H9 (cell line): ENCODE measurements around the gene DPF3. TPM values are rescaled to one million over a fixed set of nuclear protein-coding genes. Genes with fewer than 3 reads are reported as not detected.

Experiments used
- DNase-seq: peaks from one replicate; pipeline ENCODE4 v3.0.0-alpha.2; 2017
- H2AFZ ChIP-seq: one replicate; pipeline ENCODE4 v1.6.1; 2013; ENCODE audit warnings: mild to moderate bottlenecking, low read length, control low read depth, moderate library complexity
- H2AK5ac ChIP-seq: 2 replicates; pipeline ENCODE4 v1.6.1; 2013; ENCODE audit warnings: low read length, control low read depth, mixed read lengths; ENCODE audit not compliant: insufficient read length
- H2BK120ac ChIP-seq: one replicate; pipeline ENCODE4 v1.6.1; 2013; ENCODE audit warnings: low read depth, mild to moderate bottlenecking, low read length, control low read depth, inconsistent platforms; ENCODE audit not compliant: poor library complexity, severe bottlenecking
- H2BK12ac ChIP-seq: 2 replicates; pipeline ENCODE4 v1.6.1; 2013; ENCODE audit warnings: low read length, control low read depth, mixed read lengths, low read depth; ENCODE audit not compliant: insufficient read length
- H2BK15ac ChIP-seq: 2 replicates; pipeline ENCODE4 v1.6.1; 2013; ENCODE audit warnings: low read depth, low read length, control low read depth
- H2BK20ac ChIP-seq: one replicate; pipeline ENCODE4 v1.6.1; 2013; ENCODE audit warnings: low read depth, mild to moderate bottlenecking, low read length, control low read depth, inconsistent platforms; ENCODE audit not compliant: poor library complexity, severe bottlenecking
- H2BK5ac ChIP-seq: 2 replicates; pipeline ENCODE4 v1.6.1; 2013; ENCODE audit warnings: low read length, control low read depth, mixed read lengths; ENCODE audit not compliant: insufficient read length
- H3K14ac ChIP-seq: 2 replicates; pipeline ENCODE4 v1.6.1; 2013; ENCODE audit warnings: low read length, control low read depth; ENCODE audit not compliant: insufficient read depth
- H3K18ac ChIP-seq: 2 replicates; pipeline ENCODE4 v1.6.1; 2013; ENCODE audit warnings: low read depth, mild to moderate bottlenecking, mixed read lengths, low read length, control low read depth; ENCODE audit not compliant: insufficient read length
- H3K23ac ChIP-seq: 2 replicates; pipeline ENCODE4 v1.6.1; 2013; ENCODE audit warnings: low read length, control low read depth, mixed read lengths, low read depth; ENCODE audit not compliant: insufficient read length
- H3K23me2 ChIP-seq: 2 replicates; pipeline ENCODE4 v1.6.1; 2013; ENCODE audit warnings: low read depth, mild to moderate bottlenecking, mixed read lengths, low read length, control low read depth; ENCODE audit not compliant: insufficient read length, poor library complexity, severe bottlenecking
- H3K27ac ChIP-seq: 2 replicates; pipeline ENCODE4 v1.5.1; 2013; ENCODE audit warnings: low read length, control low read depth, mixed read lengths, low read depth; ENCODE audit not compliant: insufficient read length
- H3K27me3 ChIP-seq: 2 replicates; pipeline ENCODE4 v1.6.1; 2013; ENCODE audit warnings: low read length, control low read depth, inconsistent platforms; ENCODE audit not compliant: insufficient read depth
- H3K4ac ChIP-seq: 2 replicates; pipeline ENCODE4 v1.6.1; 2013; ENCODE audit warnings: low read depth, mild to moderate bottlenecking, control low read depth, inconsistent platforms, low read length, moderate library complexity
- H3K4me1 ChIP-seq: 2 replicates; pipeline ENCODE4 v1.6.1; 2013; ENCODE audit warnings: low read length, control low read depth, inconsistent platforms; ENCODE audit not compliant: insufficient read depth
- H3K4me2 ChIP-seq: 2 replicates; pipeline ENCODE4 v1.6.1; 2013; ENCODE audit warnings: low read length, control low read depth, mixed read lengths; ENCODE audit not compliant: insufficient read length, insufficient read depth
- H3K56ac ChIP-seq: 2 replicates; pipeline ENCODE4 v1.6.1; 2013; ENCODE audit warnings: low read depth, mild to moderate bottlenecking, mixed read lengths, low read length, control low read depth; ENCODE audit not compliant: insufficient read length
- H3K79me1 ChIP-seq: 2 replicates; pipeline ENCODE4 v1.6.1; 2013; ENCODE audit warnings: low read depth, mild to moderate bottlenecking, moderate library complexity, low read length, control low read depth, inconsistent platforms; ENCODE audit not compliant: insufficient read depth, poor library complexity, severe bottlenecking
- H3K79me2 ChIP-seq: 2 replicates; pipeline ENCODE4 v1.6.1; 2013; ENCODE audit warnings: low read length, control low read depth, inconsistent platforms; ENCODE audit not compliant: insufficient read depth
- H3K9ac ChIP-seq: 2 replicates; pipeline ENCODE4 v1.6.1; 2013; ENCODE audit warnings: low read length, control low read depth, mixed read lengths; ENCODE audit not compliant: insufficient read length; ENCODE audit errors: extremely low read depth
- H3K9me3 ChIP-seq: one replicate; pipeline ENCODE4 v1.6.1; 2013; ENCODE audit warnings: low read depth, low read length, inconsistent platforms; ENCODE audit not compliant: control insufficient read depth
- H3T11ph ChIP-seq: one replicate; pipeline ENCODE4 v1.6.1; 2013; ENCODE audit warnings: mild to moderate bottlenecking, low read length, control low read depth, inconsistent platforms
- H4K20me1 ChIP-seq: one replicate; pipeline ENCODE4 v1.6.1; 2013; ENCODE audit not compliant: control insufficient read depth, insufficient read length, insufficient read depth
- H4K5ac ChIP-seq: 2 replicates; pipeline ENCODE4 v1.6.1; 2013; ENCODE audit warnings: low read depth, mild to moderate bottlenecking, mixed read lengths, low read length, control low read depth; ENCODE audit not compliant: insufficient read length
- H4K8ac ChIP-seq: replicated peaks from 2 replicates; pipeline ENCODE4 v1.6.1; 2013; ENCODE audit warnings: low read length, control low read depth, mixed read lengths, low read depth; ENCODE audit not compliant: insufficient read length
- H4K91ac ChIP-seq: 2 replicates; pipeline ENCODE4 v1.6.1; 2013; ENCODE audit warnings: low read depth, mild to moderate bottlenecking, moderate library complexity, mixed read lengths, low read length, control low read depth; ENCODE audit not compliant: insufficient read length
- H3K27ac Mint-ChIP-seq, 3 experiments: 2 replicates in 2 of 3; 3 replicates in 1 of 3; pipeline ENCODE4 v1.8.0; 2020 to 2021; ENCODE audit warnings: mixed read lengths in 3 of 3, mild to moderate bottlenecking in 1 of 3, moderate library complexity in 1 of 3
- H3K27me3 Mint-ChIP-seq: 2 replicates; pipeline ENCODE4 v1.8.0; 2021; ENCODE audit warnings: low read depth, mild to moderate bottlenecking, moderate library complexity, mixed read lengths
- H3K36me3 Mint-ChIP-seq, 3 experiments: 2 replicates in 2 of 3; 3 replicates in 1 of 3; pipeline ENCODE4 v1.8.0; 2020 to 2021; ENCODE audit warnings: low read depth in 3 of 3, mixed read lengths in 3 of 3; ENCODE audit not compliant: insufficient read depth in 1 of 3
- H3K4me1 Mint-ChIP-seq, 2 experiments: 2 replicates each; pipeline ENCODE4 v1.8.0; 2020; ENCODE audit warnings: mixed read lengths in 2 of 2
- H3K4me3 Mint-ChIP-seq, 2 experiments: 2 replicates in 1 of 2; 3 replicates in 1 of 2; pipeline ENCODE4 v1.8.0; 2020 to 2021; ENCODE audit warnings: mild to moderate bottlenecking in 2 of 2, mixed read lengths in 2 of 2, moderate library complexity in 1 of 2
- H3K9me3 Mint-ChIP-seq, 2 experiments: 2 replicates in 1 of 2; 3 replicates in 1 of 2; pipeline ENCODE4 v1.8.0; 2020; ENCODE audit warnings: mild to moderate bottlenecking in 2 of 2, mixed read lengths in 2 of 2, moderate library complexity in 1 of 2
- CTCF ChIP-seq: fragments of 200-600 bp; sonication (generic); conservative IDR thresholded peaks from 3 replicates; pipeline ENCODE4 v1.8.0; 2021; ENCODE audit warnings: antibody characterized with exemption, mild to moderate bottlenecking
- WGBS: extraction: QIAGEN DNeasy Blood & Tissue Kit; methylation state at CpG from one replicate; pipeline ENCODE4 v1.1.7; 2013; ENCODE audit warnings: missing lambda C conversion rate, low lambda C conversion rate, mixed read lengths; ENCODE audit not compliant: insufficient read length; ENCODE audit errors: extremely low coverage; 5-methylcytosine and 5-hydroxymethylcytosine counted together
- total RNA-seq: library from RNA; stranded (reverse); gene quantifications from 2 replicates; pipeline ENCODE4 v1.2.1, GENCODE V29; 2021

DPF3 gene
- total RNA-seq, 1 experiment from 2014 or later = not detected

- Mint-ChIP-seq H3K27me3 (peaks cover 22% of the 10 kb centered on the region), H3K4me3 (peak within 1 kb of the TSS; percentile 90 to 94), H3K27ac (peak within 1 kb of the TSS in 2 of 3 experiments; percentile 72 to 96; a peak in 3 of 7 replicates), H3K9me3 (no peaks in the 10 kb centered on the region; a peak in 1 of 5 replicates), H3K4me1 (peaks cover 10 to 12% of the 10 kb centered on the region in 2 experiments), H3K36me3 (peaks cover 0 to 7% (median 0%) of the 10 kb centered on the region in 3 experiments; a peak in 3 of 7 replicates)
- H3K56ac ChIP-seq = no peak within 1 kb of the TSS
- H2BK15ac ChIP-seq = no peak within 1 kb of the TSS
- no peak within 1 kb of the TSS for H2AK5ac ChIP-seq
- H4K91ac ChIP-seq = no peak within 1 kb of the TSS
- H4K20me1 ChIP-seq = no peaks in the 10 kb centered on the region
- peak within 1 kb of the TSS; percentile 73 for H3K4me2 ChIP-seq
- no peak within 1 kb of the TSS for H2BK120ac ChIP-seq
- peak within 1 kb of the TSS; percentile 11 for H3K18ac ChIP-seq
- peak; percentile 99 for DNase-seq
- no peaks in the 10 kb centered on the region for H3K79me1 ChIP-seq
- H3K4me1 ChIP-seq = no peaks in the 10 kb centered on the region
- H2BK12ac ChIP-seq = no peak within 1 kb of the TSS
- no peak within 1 kb of the TSS for H4K5ac ChIP-seq
- H2BK20ac ChIP-seq = no peak within 1 kb of the TSS
- no peaks in the 10 kb centered on the region for H3K79me2 ChIP-seq
- no peak for TF ChIP-seq CTCF
- no peak within 1 kb of the TSS for H2AFZ ChIP-seq
- no CpG with 5 or more reads among the region's 59 CpGs for WGBS
- H3K27me3 ChIP-seq = no peaks in the 10 kb centered on the region
- 0 out of 2 replicates have a peak within 1 kb of the TSS, but pooled peaks have one; percentile 49 for H3K14ac ChIP-seq
- H3K9me3 ChIP-seq = no peaks in the 10 kb centered on the region
- H3K23ac ChIP-seq = no peak within 1 kb of the TSS
- peaks cover 8% of the 10 kb centered on the region for H3K23me2 ChIP-seq
- H3T11ph ChIP-seq = no peak within 1 kb of the TSS
- no peak within 1 kb of the TSS for H3K4ac ChIP-seq
- H3K9ac ChIP-seq = peak within 1 kb of the TSS; percentile 0
- no peak within 1 kb of the TSS for H2BK5ac ChIP-seq
- no peak within 1 kb of the TSS for H4K8ac ChIP-seq
- H3K27ac ChIP-seq = no peak within 1 kb of the TSS
Observed at GRCh38 chr14:72926292-72927028, 32.6 kb upstream of the DPF3 start, which contains the start of gene DCAF4. Gene DCAF4, plus strand, starts transcription at chr14:72926464. Its CDS starts 11,515 bp downstream, at chr14:72937979.
